ENCODE data around the gene PREX1. TPM values are rescaled to one million over a fixed set of nuclear protein-coding genes. Genes with fewer than 3 reads are reported as not detected.
A peak's percentile ranks its signal among the peaks of the same experiment; 100 is the strongest.

Gene PREX1
- total RNA-seq, 1 donor from 2014 or later, result 2.9 TPM

DNA sequence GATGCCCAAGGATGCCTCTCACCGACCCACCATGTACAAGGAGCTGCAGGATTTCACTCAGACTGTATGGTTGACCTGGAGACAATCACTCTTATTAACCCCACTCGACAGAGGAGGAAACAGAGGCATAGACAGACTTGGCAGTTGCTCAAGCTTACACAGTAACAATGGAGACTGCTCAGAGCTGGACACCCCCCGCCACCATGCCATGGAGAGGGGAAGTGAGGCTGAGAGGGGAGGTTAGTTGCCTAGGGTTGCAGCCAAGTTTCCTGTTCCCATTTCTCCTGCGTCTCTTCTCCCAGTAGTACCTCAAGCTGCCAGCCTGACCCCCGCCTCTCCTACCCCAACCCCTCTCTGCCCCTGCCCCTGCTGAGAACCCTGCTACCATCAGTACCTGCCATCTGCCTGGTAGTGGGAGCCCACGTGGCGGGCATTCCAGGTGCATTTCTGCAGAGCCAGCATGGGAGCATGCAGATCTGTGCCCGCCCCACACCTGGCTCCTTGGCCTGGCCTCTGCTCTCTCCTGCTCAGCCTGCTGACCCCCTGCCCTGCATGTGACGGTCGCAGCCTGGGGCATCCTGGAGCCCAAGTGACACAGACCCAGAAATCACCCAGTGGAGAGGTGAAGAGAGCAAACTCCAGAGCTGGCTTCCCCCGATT lies 157.7 kb downstream of the PREX1 start:
- peaks cover 2% of the 10 kb centered on the region for H3K36me3 Mint-ChIP-seq (ENCODE audit: insufficient read depth)
- H3K4me3 Mint-ChIP-seq (ENCODE audit: low read depth), result no peak overlapping the region
- no peaks in the 10 kb centered on the region for H3K4me1 Mint-ChIP-seq (ENCODE audit: low read depth)
- H3K27ac Mint-ChIP-seq, result no peak overlapping the region
- H3K27me3 Mint-ChIP-seq, result no peaks in the 10 kb centered on the region
- H3K9me3 Mint-ChIP-seq (ENCODE audit: low read depth), result peaks cover 4% of the 10 kb centered on the region
- TF ChIP-seq, protein P1, sequence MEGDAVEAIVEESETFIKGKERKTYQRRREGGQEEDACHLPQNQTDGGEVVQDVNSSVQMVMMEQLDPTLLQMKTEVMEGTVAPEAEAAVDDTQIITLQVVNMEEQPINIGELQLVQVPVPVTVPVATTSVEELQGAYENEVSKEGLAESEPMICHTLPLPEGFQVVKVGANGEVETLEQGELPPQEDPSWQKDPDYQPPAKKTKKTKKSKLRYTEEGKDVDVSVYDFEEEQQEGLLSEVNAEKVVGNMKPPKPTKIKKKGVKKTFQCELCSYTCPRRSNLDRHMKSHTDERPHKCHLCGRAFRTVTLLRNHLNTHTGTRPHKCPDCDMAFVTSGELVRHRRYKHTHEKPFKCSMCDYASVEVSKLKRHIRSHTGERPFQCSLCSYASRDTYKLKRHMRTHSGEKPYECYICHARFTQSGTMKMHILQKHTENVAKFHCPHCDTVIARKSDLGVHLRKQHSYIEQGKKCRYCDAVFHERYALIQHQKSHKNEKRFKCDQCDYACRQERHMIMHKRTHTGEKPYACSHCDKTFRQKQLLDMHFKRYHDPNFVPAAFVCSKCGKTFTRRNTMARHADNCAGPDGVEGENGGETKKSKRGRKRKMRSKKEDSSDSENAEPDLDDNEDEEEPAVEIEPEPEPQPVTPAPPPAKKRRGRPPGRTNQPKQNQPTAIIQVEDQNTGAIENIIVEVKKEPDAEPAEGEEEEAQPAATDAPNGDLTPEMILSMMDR (IDR thresholded peaks at IDR 0.05; ENCODE audit: unreplicated experiment), result no peak
- DNase-seq (ENCODE audit: low spot score, unreplicated experiment), result no peak

- Mint-ChIP-seq H3K9me3 (ENCODE audit: low read depth) (peaks cover 4% of the 10 kb centered on the region), H3K4me1 (ENCODE audit: low read depth) (no peaks in the 10 kb centered on the region), H3K4me3 (ENCODE audit: low read depth) (no peak overlapping the region), H3K27ac (no peak overlapping the region), H3K36me3 (ENCODE audit: insufficient read depth) (peaks cover 2% of the 10 kb centered on the region), H3K27me3 (no peaks in the 10 kb centered on the region)
- no peak for DNase-seq (ENCODE audit: low spot score, unreplicated experiment)
- TF ChIP-seq, protein P1 (IDR thresholded peaks at IDR 0.05; ENCODE audit: unreplicated experiment), result no peak
Measured at GRCh38 chr20:48668451-48668946, 159.3 kb downstream of the PREX1 start.

DNA sequence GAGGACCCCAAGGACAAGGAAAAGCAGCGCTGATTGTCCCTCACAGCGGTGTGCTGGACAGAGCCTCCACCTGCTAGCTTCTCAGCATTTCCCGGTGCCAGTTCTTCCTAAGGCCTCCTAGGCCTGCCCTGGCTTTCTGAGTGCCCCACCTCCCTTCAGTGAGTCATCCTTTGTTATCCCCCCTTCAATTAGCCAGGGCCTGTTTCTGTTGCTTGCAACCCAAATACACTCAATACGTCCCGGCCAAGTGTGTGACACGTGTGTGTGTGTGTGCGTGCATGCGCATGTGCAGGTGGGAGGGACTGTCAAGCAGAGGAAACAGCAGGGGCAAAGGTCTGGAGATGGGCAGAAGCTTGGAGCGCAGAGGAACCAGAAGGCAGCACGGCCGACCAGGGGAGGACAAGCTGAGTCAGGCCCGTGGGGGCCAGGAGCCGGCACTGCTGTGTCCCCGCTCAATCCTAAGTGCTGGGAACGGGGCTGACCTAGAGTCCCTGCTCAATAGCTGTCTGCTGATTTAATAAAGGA lies 159.8 kb downstream of the PREX1 start:
- TF ChIP-seq, protein P1 (IDR thresholded peaks at IDR 0.05; ENCODE audit: unreplicated experiment), result no peak
- DNase-seq (ENCODE audit: low spot score, unreplicated experiment), result no peak
- Mint-ChIP-seq H3K4me3 (ENCODE audit: low read depth) (no peak overlapping the region), H3K4me1 (ENCODE audit: low read depth) (no peaks in the 10 kb centered on the region), H3K27ac (peak overlapping the region; percentile 24), H3K27me3 (no peaks in the 10 kb centered on the region), H3K36me3 (ENCODE audit: insufficient read depth) (peaks cover 2% of the 10 kb centered on the region), H3K9me3 (ENCODE audit: low read depth) (peaks cover 4% of the 10 kb centered on the region)

DNA sequence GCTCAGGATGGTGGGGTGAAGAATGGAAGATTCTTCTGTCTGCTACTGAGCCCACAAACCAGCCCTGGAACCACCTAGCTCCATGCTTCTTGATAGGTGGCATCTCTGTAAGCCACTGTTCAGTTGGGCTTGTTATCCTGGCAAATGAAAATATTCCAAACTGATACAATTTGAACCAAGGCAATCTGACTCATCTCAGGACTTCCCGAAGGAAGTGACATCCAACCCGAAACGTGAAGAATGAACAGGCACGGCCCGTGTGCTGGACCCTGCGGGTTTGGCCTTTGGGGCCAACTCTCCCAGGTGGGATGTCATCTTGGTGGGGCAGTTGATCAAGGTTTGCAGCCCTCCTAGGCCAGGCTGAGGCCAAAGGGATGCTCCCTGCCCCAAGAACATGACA lies 160.3 kb downstream of the PREX1 start:
- DNase-seq (ENCODE audit: low spot score, unreplicated experiment), result no peak
- peaks cover 2% of the 10 kb centered on the region for H3K36me3 Mint-ChIP-seq (ENCODE audit: insufficient read depth)
- TF ChIP-seq, protein P1 (IDR thresholded peaks at IDR 0.05; ENCODE audit: unreplicated experiment), result no peak
- H3K4me1 Mint-ChIP-seq (ENCODE audit: low read depth), result no peaks in the 10 kb centered on the region
- H3K9me3 Mint-ChIP-seq (ENCODE audit: low read depth), result peaks cover 4% of the 10 kb centered on the region
- H3K4me3 Mint-ChIP-seq (ENCODE audit: low read depth), result no peak overlapping the region
- H3K27ac Mint-ChIP-seq, result no peak overlapping the region
- H3K27me3 Mint-ChIP-seq, result no peaks in the 10 kb centered on the region

DNA sequence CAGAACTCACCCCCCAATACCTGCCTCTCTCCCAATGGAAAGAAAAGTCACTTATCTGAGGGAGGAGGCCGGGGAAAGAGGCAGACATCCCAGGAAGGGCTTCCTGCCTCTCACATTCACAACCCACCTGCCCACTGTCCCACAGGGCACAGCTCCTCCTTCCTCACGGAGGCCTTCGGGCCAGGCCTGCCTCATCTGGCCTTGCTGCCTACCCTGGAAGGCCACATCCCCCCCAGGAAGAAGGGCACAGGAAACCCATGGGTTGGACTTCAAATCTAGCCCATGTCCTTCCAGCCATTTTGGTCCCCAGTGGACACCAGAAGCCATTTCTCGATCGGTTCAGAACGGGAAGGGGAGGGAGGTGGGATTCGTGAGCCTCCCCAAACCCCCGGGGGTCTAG lies 162.0 kb downstream of the PREX1 start:
- DNase-seq (ENCODE audit: low spot score, unreplicated experiment), result no peak
- H3K27ac Mint-ChIP-seq, result no peak overlapping the region
- TF ChIP-seq, protein P1 (IDR thresholded peaks at IDR 0.05; ENCODE audit: unreplicated experiment), result no peak
- H3K27me3 Mint-ChIP-seq, result no peaks in the 10 kb centered on the region
- peaks cover 4% of the 10 kb centered on the region for H3K9me3 Mint-ChIP-seq (ENCODE audit: low read depth)
- H3K36me3 Mint-ChIP-seq (ENCODE audit: insufficient read depth), result peaks cover 2% of the 10 kb centered on the region
- H3K4me3 Mint-ChIP-seq (ENCODE audit: low read depth), result no peak overlapping the region
- H3K4me1 Mint-ChIP-seq (ENCODE audit: low read depth), result no peaks in the 10 kb centered on the region

All from progenitor cell of endocrine pancreas (in vitro differentiated cells).